HG03039 (cell line): ENCODE data around the gene TOPBP1.
A peak's percentile ranks its signal among the peaks of the same experiment; 100 is the strongest.
"Not testable (repeated sequence)": the region's sequence is repeated elsewhere in the genome, so short reads cannot be mapped to it uniquely, and the experiment has no call there.

Experiments
- ATAC-seq: cut with Tn5 transposase; IDR thresholded peaks from one replicate; pipeline ENCODE4 v1.9.1; 2021; ENCODE audit warnings: mild to moderate bottlenecking, moderate library complexity; ENCODE audit not compliant: unreplicated experiment

Gene TOPBP1

DNA sequence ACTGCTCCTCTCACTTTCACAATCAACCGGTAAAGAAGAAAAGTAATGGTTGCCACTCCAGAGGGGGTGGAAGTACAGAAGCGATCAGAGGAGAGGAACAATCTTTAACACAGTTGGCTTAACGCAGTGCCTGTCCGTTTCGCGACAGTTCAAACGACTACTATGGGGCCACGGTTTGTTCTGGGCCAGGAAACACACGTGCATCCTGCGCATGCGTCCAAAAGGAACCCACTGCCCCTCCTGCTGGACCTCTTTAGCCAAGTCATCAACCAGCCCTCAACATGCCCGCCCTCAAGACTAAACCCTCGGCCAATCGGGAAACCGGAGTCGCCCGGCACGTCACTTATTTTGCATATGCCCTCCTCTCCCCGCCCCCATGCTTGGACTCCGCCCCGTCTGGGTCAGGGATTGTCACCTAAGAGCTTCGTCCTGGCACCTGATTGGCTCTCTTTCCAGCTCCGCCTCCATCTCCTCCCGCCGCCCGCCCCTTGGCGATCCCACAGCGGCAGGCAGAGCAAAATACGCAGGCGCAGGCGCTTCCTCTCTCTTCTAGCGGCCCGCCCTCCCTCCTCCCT is 88.6 kb downstream of the TOPBP1 start:
- ATAC-seq, result peak; percentile 67

- no peak for ATAC-seq
Measured at GRCh38 chr3:133572158-133573053, 89.3 kb downstream of the TOPBP1 start.

- no peak for ATAC-seq
Measured at GRCh38 chr3:133570937-133571320, 90.8 kb downstream of the TOPBP1 start.

- no peak for ATAC-seq
Measured at GRCh38 chr3:133570139-133570936, 91.4 kb downstream of the TOPBP1 start.

DNA sequence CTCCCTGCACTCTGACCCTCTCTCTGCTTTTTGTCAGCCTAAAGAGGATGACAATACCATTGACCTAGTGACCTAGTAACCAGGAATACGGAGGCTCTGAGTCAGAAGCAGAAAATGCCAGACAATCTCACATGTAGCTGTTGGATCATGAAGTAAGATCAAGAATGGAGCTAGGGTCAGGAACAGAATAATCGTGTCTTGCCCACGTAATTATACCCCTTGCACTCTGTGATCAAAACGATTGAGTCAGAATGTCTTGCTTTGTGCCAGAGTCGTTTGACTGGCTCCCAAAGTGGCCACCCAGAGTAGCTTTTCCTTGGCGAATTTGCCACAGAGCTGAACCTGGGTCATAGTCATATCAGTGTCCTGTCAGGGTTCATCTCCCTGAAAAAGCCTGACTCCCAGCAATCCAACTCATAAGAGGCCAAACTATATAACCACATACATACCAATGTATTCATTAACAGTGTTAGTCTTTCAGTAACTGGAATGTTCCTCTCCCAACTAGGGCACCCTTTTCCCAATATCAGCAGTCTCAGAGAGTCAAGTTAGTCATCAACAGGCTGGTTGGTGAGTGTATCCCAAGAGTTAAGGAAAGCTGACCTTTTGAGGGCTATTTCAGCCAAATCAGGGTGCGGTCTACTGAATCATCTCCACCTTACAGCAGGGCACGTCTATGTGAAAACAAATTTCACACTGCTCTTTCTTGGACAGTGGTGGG is 93.3 kb downstream of the TOPBP1 start:
- ATAC-seq, result no peak

- ATAC-seq, result no peak
Measured at GRCh38 chr3:133563816-133564215, 97.9 kb downstream of the TOPBP1 start.

DNA sequence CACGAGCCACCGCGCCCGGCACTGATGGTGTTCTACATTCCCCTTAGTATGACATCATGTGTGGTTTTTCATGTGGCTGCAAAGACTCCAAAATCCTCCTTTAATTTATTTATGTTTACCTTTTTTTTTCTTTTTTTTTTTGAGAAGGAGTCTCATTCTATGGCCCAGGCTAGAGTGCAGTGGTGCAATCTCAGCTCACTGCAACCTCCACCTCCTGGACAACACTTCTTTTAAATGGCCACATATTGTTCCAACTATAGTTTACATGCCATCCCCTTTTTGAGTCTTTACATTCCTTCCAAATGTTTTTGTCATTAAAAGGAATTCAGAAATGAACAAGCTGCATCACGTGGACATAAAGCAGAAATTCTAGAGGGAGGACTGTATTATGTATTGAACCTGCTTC is 98.6 kb downstream of the TOPBP1 start:
- no peak for ATAC-seq

GRCh38 chr3:133562376-133562775 is 99.4 kb downstream of the TOPBP1 start:
- ATAC-seq, result no peak

- no peak for ATAC-seq
Measured at GRCh38 chr3:133561679-133562078, 100.1 kb downstream of the TOPBP1 start.

DNA sequence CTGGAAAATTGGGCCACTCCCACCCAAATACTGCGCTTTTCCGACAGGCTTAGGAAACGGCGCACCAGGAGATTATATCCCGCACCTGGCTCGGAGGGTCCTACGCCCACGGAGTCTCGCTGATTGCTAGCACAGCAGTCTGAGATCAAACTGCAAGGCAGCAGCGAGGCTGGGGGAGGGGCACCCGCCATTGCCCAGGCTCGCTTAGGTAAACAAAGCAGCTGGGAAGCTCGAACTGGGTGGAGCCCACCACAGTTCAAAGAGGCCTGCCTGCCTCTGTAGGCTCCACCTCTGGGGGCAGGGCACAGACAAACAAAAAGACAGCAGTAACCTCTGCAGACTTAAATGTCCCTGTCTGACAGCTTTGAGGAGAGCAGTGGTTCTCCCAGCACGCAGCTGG is 110.2 kb downstream of the TOPBP1 start:
- not testable (repeated sequence) for ATAC-seq
